ENCODE results near the gene TBP. TPM values are rescaled to one million over a fixed set of nuclear protein-coding genes. Genes with fewer than 3 reads are reported as not detected.

The TBP gene
- total and polyA plus RNA-seq, 2 donors = 12.7 to 22.7 TPM

DNA sequence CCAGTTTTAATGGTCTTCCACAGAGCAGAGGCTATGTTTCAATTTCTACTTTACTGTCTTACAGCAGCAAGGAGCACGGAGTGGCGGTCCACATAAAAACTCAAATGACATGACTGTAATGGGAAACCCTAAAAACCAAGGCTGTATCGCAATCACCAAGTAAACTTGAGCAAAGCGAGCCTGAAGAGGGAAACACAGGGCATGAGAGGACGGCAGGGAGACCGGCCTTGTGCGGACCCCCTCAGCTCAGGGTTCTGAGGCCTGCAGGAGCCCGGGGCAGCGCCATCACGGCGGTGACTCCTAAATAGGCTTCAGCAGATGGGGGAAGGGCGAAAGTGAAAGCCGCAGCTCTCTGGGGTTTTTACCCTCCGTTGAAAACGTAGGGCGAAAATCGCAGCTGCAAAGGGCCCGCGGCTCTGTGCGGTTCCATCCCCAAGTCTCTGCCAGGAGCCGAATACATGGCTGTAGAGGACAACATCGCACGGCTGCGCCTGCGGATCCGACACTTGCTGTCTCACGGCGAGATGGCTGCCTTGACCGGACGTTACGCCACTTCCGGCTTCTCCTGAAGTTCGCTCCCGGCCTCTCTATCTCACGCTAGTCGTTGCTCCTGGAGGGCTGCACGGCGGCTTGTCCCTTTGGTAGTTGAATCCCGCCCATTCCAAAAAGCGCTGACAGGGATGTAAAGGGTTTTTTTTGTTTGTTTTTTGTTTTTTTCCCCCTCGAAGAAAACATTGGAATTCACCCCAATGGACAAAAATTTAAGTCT lies 1.2 kb upstream of the TBP start, which contains the start of gene PSMB1:
Gene PSMB1 (minus strand): TSS at position 543 of the 769 bp plus-strand sequence. CDS start 65 bp downstream, at position 478.
- no peaks in the 10 kb centered on the region for H3K27me3 ChIP-seq (ENCODE audit: control insufficient read depth in 2 of 2, insufficient read depth in 1 of 2, low read length in 1 of 2)
- under 1% methylated on average over 41 of the region's 41 CpGs for WGBS
- H3K4me3 ChIP-seq (ENCODE audit: low read length in 2 of 2) = peak within 1 kb of the TSS; percentile 81 to 87
- peaks cover 3 to 22% of the 10 kb centered on the region in 2 donors for H3K36me3 ChIP-seq (ENCODE audit: control insufficient read depth in 2 of 2, insufficient read depth in 2 of 2, low read length in 1 of 2)
- H3K4me1 ChIP-seq (ENCODE audit: control insufficient read depth in 2 of 2, insufficient read depth in 2 of 2, low read length in 2 of 2) = peaks cover 14 to 15% of the 10 kb centered on the region in 2 donors
- no peaks in the 10 kb centered on the region for H3K9me3 ChIP-seq (ENCODE audit: control insufficient read depth in 2 of 2, insufficient read depth in 1 of 2, low read length in 1 of 2)
- peak; percentile 72 to 93 (median 86) for DNase-seq (ENCODE audit: low read depth in 6 of 9, low spot score in 9 of 9)
- peak within 1 kb of the TSS; percentile 96 to 98 for H3K27ac ChIP-seq (ENCODE audit: low read depth in 1 of 2, low read length in 1 of 2)

DNA sequence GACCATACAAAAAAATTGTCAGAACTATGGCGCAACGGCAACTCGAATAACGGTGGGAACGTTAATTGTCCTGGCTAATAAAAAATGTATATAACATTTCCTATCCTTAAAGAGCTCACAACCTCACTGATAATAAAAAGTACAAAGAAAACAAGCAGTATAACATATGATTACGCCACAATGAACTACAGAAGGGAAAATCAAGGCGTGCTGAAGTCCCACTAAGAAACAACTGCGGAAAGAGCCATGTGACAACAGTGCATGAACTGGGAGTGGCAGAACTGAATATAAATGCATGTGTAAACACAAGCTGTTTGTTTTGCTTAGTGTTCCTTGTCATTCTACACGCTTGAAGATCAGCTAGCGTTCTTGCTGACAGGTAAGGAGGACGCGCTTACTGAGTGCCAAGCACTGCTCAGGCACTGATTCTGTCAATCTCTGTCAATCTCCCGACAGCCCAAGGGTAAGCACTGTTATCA lies 596 bp upstream of the TBP start:
- WGBS = under 1% methylated on average over 13 of the region's 13 CpGs
- no peaks in the 10 kb centered on the region for H3K27me3 ChIP-seq (ENCODE audit: control insufficient read depth in 2 of 2, insufficient read depth in 1 of 2, low read length in 1 of 2)
- DNase-seq (ENCODE audit: low read depth in 6 of 9, low spot score in 9 of 9) = no peak
- peak overlapping the region; percentile 96 to 98 for H3K27ac ChIP-seq (ENCODE audit: low read depth in 1 of 2, low read length in 1 of 2)
- no peaks in the 10 kb centered on the region for H3K9me3 ChIP-seq (ENCODE audit: control insufficient read depth in 2 of 2, insufficient read depth in 1 of 2, low read length in 1 of 2)
- peaks cover under 1 to 21% of the 10 kb centered on the region in 2 donors for H3K36me3 ChIP-seq (ENCODE audit: control insufficient read depth in 2 of 2, insufficient read depth in 2 of 2, low read length in 1 of 2)
- H3K4me1 ChIP-seq (ENCODE audit: control insufficient read depth in 2 of 2, insufficient read depth in 2 of 2, low read length in 2 of 2) = peaks cover 14 to 15% of the 10 kb centered on the region in 2 donors
- H3K4me3 ChIP-seq (ENCODE audit: low read length in 2 of 2) = peak overlapping the region; percentile 81 to 87

DNA sequence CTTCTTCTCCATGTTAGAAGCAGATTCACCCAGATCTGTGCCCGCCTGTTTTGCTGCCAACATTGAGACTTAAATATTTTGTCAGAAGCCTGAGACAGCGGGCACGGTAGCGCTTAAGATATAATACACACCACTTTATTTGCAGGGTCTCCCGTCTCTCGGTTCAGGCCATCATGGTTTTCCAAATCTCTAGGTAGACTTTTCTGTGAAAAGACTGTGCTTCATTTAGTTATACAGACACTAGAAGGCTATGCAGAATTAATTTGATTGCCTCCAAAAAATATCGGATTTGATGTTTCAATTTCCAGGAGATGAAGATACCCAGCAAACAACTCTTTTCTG lies 598 bp downstream of the TBP start:
- Histone ChIP-seq H3K27ac (ENCODE audit: low read depth in 1 of 2, low read length in 1 of 2) (peak overlapping the region; percentile 67 to 81), H3K4me3 (ENCODE audit: low read length in 2 of 2) (peak overlapping the region; percentile 81 to 87), H3K36me3 (ENCODE audit: control insufficient read depth in 2 of 2, insufficient read depth in 2 of 2, low read length in 1 of 2) (peaks cover 0 to 19% of the 10 kb centered on the region in 2 donors), H3K27me3 (ENCODE audit: control insufficient read depth in 2 of 2, insufficient read depth in 1 of 2, low read length in 1 of 2) (no peaks in the 10 kb centered on the region), H3K9me3 (ENCODE audit: control insufficient read depth in 2 of 2, insufficient read depth in 1 of 2, low read length in 1 of 2) (no peaks in the 10 kb centered on the region), H3K4me1 (ENCODE audit: control insufficient read depth in 2 of 2, insufficient read depth in 2 of 2, low read length in 2 of 2) (peaks cover 14 to 15% of the 10 kb centered on the region in 2 donors)
- WGBS = 4% methylated on average over 7 of the region's 7 CpGs
- DNase-seq (ENCODE audit: low read depth in 6 of 9, low spot score in 9 of 9) = peak in 2 of 9 donors; percentile 6 to 9

DNA sequence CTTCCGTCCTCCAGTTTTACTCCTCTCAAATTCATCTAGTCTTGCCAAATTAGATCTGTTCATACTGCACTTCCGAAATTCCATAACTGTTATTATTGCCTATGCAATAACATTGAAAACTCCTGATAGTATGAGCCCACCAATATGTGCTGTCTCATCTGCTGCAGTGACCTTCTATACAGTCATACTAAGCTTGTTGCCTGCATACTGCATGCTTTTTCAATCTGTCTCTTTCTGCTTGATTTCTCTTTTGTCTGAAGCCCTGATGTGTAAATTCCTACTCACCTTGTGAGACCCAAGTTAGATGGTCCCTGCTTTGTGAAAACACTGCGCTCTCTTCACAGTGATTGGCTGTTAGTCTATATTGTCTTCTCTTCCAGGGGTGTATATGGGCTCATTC lies 1.1 kb downstream of the TBP start:
- peak overlapping the region; percentile 81 to 87 for H3K4me3 ChIP-seq (ENCODE audit: low read length in 2 of 2)
- WGBS = 77% methylated on average over 3 of the region's 3 CpGs
- no peaks in the 10 kb centered on the region for H3K9me3 ChIP-seq (ENCODE audit: control insufficient read depth in 2 of 2, insufficient read depth in 1 of 2, low read length in 1 of 2)
- no peak for DNase-seq (ENCODE audit: low read depth in 6 of 9, low spot score in 9 of 9)
- H3K27ac ChIP-seq (ENCODE audit: low read depth in 1 of 2, low read length in 1 of 2) = no peak overlapping the region
- no peaks in the 10 kb centered on the region for H3K27me3 ChIP-seq (ENCODE audit: control insufficient read depth in 2 of 2, insufficient read depth in 1 of 2, low read length in 1 of 2)
- H3K4me1 ChIP-seq (ENCODE audit: control insufficient read depth in 2 of 2, insufficient read depth in 2 of 2, low read length in 2 of 2) = peaks cover 14 to 15% of the 10 kb centered on the region in 2 donors
- H3K36me3 ChIP-seq (ENCODE audit: control insufficient read depth in 2 of 2, insufficient read depth in 2 of 2, low read length in 1 of 2) = peaks cover 0 to 16% of the 10 kb centered on the region in 2 donors

DNA sequence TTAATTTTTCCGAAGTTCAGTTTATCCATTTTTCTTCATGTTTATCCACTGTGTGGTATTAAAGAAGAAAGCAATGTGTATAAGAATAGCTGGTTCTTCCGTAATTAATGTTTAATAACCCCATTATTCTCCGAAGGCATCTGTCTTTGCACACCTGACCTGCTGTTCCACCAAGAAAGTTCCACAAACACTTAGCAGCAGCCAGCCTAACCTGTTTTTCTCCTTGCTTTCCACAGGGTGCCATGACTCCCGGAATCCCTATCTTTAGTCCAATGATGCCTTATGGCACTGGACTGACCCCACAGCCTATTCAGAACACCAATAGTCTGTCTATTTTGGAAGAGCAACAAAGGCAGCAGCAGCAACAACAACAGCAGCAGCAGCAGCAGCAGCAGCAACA lies 7.4 kb downstream of the TBP start:
- H3K4me1 ChIP-seq (ENCODE audit: control insufficient read depth in 2 of 2, insufficient read depth in 2 of 2, low read length in 2 of 2) = no peaks in the 10 kb centered on the region
- DNase-seq (ENCODE audit: low read depth in 6 of 9, low spot score in 9 of 9) = no peak
- H3K9me3 ChIP-seq (ENCODE audit: control insufficient read depth in 2 of 2, insufficient read depth in 1 of 2, low read length in 1 of 2) = no peaks in the 10 kb centered on the region
- no peaks in the 10 kb centered on the region for H3K27me3 ChIP-seq (ENCODE audit: control insufficient read depth in 2 of 2, insufficient read depth in 1 of 2, low read length in 1 of 2)
- H3K27ac ChIP-seq (ENCODE audit: low read depth in 1 of 2, low read length in 1 of 2) = no peak overlapping the region
- WGBS = 99% methylated on average over 4 of the region's 4 CpGs
- H3K36me3 ChIP-seq (ENCODE audit: control insufficient read depth in 2 of 2, insufficient read depth in 2 of 2, low read length in 1 of 2) = peaks cover 18 to 42% of the 10 kb centered on the region in 2 donors
- no peak overlapping the region for H3K4me3 ChIP-seq (ENCODE audit: low read length in 2 of 2)

DNA sequence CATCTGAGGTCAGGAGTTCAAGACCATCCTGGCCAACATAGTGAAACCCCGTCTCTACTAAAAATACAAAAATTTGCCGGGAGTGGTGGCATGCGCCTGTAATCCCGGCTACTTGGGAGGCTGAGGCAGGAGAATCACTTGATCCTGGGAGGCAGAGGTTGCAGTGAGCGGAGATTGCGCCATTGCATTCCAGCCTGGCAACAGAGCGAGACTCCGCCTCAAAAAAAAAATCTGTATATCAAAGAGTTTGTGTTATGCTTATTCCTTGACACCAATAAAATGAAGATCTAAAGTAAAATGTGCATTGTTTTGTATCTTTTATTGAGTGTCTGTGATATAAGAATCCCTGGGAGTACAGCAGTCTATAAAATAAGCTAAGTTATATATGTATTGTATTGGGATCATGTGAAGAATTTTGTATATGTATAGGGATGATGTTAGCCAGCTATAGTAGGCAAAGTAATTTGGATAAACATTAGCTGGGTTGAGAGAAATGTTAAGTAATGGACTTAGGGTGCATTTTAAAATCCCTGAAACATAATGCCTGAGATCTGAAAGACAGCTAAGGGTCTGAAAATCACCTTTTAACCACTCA lies 10.9 kb downstream of the TBP start:
- no peaks in the 10 kb centered on the region for H3K9me3 ChIP-seq (ENCODE audit: control insufficient read depth in 2 of 2, insufficient read depth in 1 of 2, low read length in 1 of 2)
- H3K27ac ChIP-seq (ENCODE audit: low read depth in 1 of 2, low read length in 1 of 2) = no peak overlapping the region
- DNase-seq (ENCODE audit: low read depth in 6 of 9, low spot score in 9 of 9) = no peak
- H3K4me3 ChIP-seq (ENCODE audit: low read length in 2 of 2) = no peak overlapping the region
- 97% methylated on average over 8 of the region's 8 CpGs for WGBS
- no peaks in the 10 kb centered on the region for H3K27me3 ChIP-seq (ENCODE audit: control insufficient read depth in 2 of 2, insufficient read depth in 1 of 2, low read length in 1 of 2)
- no peaks in the 10 kb centered on the region for H3K4me1 ChIP-seq (ENCODE audit: control insufficient read depth in 2 of 2, insufficient read depth in 2 of 2, low read length in 2 of 2)
- H3K36me3 ChIP-seq (ENCODE audit: control insufficient read depth in 2 of 2, insufficient read depth in 2 of 2, low read length in 1 of 2) = peaks cover 34 to 52% of the 10 kb centered on the region in 2 donors

DNA sequence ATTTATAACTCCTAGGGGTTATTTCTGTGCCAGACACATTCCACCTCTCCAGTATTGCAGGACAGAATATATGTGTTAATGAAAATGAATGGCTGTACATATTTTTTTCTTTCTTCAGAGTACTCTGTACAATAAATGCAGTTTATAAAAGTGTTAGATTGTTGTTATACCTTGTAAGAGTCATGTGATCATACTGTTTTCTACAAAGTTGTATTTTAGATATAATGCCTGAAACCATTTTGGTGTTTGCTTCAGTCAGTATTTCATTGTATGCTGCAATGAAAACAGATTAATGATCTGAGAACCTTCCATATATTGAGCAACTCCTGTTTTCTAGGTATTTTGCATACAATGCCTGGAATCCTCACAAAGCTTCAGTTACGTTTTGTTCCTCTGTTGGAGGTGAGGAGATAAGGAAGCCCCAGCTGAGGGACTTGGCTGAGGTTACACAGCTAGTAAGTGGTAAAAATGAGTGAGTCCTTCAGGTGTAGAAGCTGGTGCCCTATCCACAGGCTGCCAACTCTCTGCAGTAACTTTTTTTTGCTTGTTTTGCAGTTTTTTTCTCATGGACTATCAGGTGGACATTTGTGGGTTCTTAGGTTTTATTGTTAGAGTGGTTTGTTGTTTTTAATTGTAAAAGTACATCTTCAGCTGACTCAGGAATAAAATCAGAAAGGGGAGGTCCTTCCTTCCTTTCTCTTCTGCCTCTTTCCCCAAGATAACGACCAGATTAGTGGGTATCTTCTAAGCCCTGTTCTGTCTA lies 18.7 kb downstream of the TBP start:
- no peak overlapping the region for H3K27ac ChIP-seq (ENCODE audit: low read depth in 1 of 2, low read length in 1 of 2)
- no peaks in the 10 kb centered on the region for H3K9me3 ChIP-seq (ENCODE audit: control insufficient read depth in 2 of 2, insufficient read depth in 1 of 2, low read length in 1 of 2)
- no peaks in the 10 kb centered on the region for H3K4me1 ChIP-seq (ENCODE audit: control insufficient read depth in 2 of 2, insufficient read depth in 2 of 2, low read length in 2 of 2)
- DNase-seq (ENCODE audit: low read depth in 6 of 9, low spot score in 9 of 9) = no peak
- no peaks in the 10 kb centered on the region for H3K27me3 ChIP-seq (ENCODE audit: control insufficient read depth in 2 of 2, insufficient read depth in 1 of 2, low read length in 1 of 2)
- H3K36me3 ChIP-seq (ENCODE audit: control insufficient read depth in 2 of 2, insufficient read depth in 2 of 2, low read length in 1 of 2) = peaks cover 43 to 69% of the 10 kb centered on the region in 2 donors
- WGBS = 98% methylated on average over 2 of the region's 2 CpGs
- H3K4me3 ChIP-seq (ENCODE audit: low read length in 2 of 2) = no peak overlapping the region

DNA sequence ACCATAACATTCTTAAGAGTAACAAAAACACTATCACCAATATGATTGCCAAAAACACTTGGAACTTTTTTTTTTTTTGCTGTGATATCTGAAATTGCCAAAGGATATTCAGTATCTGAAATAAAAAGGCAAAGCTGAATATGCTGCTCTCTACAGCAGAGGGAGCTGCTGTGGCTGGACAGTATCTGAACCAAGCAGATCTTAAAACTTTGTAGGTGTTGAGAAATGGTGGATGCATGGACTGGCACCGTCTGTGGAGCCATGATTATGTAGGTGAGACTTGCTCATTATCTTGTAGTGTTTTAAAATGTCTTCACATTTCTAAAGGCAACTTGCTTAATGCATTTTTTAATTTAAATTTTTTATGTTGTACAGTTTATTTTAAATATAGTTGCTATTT lies 21.1 kb downstream of the TBP start:
- no peak overlapping the region for H3K4me3 ChIP-seq (ENCODE audit: low read length in 2 of 2)
- H3K4me1 ChIP-seq (ENCODE audit: control insufficient read depth in 2 of 2, insufficient read depth in 2 of 2, low read length in 2 of 2) = no peaks in the 10 kb centered on the region
- H3K36me3 ChIP-seq (ENCODE audit: control insufficient read depth in 2 of 2, insufficient read depth in 2 of 2, low read length in 1 of 2) = peaks cover 33 to 69% of the 10 kb centered on the region in 2 donors
- H3K27me3 ChIP-seq (ENCODE audit: control insufficient read depth in 2 of 2, insufficient read depth in 1 of 2, low read length in 1 of 2) = no peaks in the 10 kb centered on the region
- no peak overlapping the region for H3K27ac ChIP-seq (ENCODE audit: low read depth in 1 of 2, low read length in 1 of 2)
- WGBS = 95% methylated on average over 1 of the region's 1 CpG
- no peaks in the 10 kb centered on the region for H3K9me3 ChIP-seq (ENCODE audit: control insufficient read depth in 2 of 2, insufficient read depth in 1 of 2, low read length in 1 of 2)
- no peak for DNase-seq (ENCODE audit: low read depth in 6 of 9, low spot score in 9 of 9)

DNA sequence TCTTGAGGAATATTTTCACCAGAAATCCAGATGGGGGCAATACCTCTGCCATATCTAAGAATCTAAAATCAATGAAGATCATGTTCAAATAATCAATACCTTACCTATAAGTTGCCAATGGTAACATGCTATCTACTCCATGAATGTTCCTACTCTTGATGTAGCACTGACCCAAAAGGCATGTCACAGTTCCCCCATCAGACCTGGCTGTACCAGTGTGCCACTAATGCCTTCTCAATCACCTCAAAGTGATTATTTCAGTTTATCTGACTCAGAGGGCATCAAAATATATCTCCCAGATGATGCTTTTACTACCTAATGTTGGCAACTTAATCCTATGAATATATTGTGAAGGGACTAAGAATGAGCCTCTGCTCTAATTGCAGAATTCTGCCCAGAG lies 24.7 kb downstream of the TBP start:
- peaks cover 0 to 3% of the 10 kb centered on the region in 2 donors for H3K4me1 ChIP-seq (ENCODE audit: control insufficient read depth in 2 of 2, insufficient read depth in 2 of 2, low read length in 2 of 2)
- no peaks in the 10 kb centered on the region for H3K27me3 ChIP-seq (ENCODE audit: control insufficient read depth in 2 of 2, insufficient read depth in 1 of 2, low read length in 1 of 2)
- H3K4me3 ChIP-seq (ENCODE audit: low read length in 2 of 2) = no peak overlapping the region
- H3K36me3 ChIP-seq (ENCODE audit: control insufficient read depth in 2 of 2, insufficient read depth in 2 of 2, low read length in 1 of 2) = peaks cover 32 to 64% of the 10 kb centered on the region in 2 donors
- no peaks in the 10 kb centered on the region for H3K9me3 ChIP-seq (ENCODE audit: control insufficient read depth in 2 of 2, insufficient read depth in 1 of 2, low read length in 1 of 2)
- no peak for DNase-seq (ENCODE audit: low read depth in 6 of 9, low spot score in 9 of 9)
- no peak overlapping the region for H3K27ac ChIP-seq (ENCODE audit: low read depth in 1 of 2, low read length in 1 of 2)
